ENCODE measurements around the gene KCNJ9.
"Not testable (repeated sequence)": the region's sequence is repeated elsewhere in the genome, so short reads cannot be mapped to it uniquely, and the experiment has no call there.

Gene KCNJ9

DNA sequence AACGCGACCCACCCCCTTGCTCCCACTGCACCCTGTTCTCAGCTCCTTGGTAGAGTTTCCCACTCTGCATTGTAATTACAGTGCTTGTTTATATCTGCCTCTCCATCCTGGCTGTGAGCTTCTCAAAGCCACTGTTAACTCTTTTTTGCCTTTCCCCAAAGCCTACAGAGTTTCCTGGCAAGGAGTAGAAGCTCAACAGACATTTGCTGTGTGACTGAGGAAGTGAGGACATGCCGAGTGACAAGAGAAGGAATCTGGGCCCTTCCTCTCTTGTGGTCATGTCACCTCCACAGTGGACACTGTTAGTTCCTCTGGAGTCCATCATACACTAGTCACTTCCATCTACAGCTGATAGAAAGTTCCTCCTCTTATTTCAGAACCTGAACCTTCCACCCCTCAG lies 23.1 kb downstream of the KCNJ9 start:
- DNase-seq, result peak; percentile 70 to 83 (median 79)

DNA sequence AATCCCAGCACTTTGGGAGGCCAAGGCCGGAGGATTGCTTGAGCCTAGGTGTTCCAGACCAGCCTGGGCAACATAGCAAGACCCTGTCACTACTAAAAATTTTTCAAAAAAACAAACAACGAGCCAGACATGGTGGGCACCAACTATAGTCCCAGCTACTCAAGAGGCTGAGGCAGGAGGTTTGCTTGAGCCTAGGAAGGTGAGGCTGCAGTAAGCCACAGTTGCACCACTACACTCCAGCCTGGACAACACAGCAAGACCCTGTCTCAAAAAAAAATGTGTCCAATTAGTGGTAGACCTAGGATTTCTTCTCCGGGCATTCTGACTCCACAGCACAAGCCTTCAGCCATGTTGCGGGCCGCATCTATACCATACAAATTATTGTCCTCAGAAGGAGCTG lies 23.8 kb downstream of the KCNJ9 start:
- no peak for DNase-seq

DNA sequence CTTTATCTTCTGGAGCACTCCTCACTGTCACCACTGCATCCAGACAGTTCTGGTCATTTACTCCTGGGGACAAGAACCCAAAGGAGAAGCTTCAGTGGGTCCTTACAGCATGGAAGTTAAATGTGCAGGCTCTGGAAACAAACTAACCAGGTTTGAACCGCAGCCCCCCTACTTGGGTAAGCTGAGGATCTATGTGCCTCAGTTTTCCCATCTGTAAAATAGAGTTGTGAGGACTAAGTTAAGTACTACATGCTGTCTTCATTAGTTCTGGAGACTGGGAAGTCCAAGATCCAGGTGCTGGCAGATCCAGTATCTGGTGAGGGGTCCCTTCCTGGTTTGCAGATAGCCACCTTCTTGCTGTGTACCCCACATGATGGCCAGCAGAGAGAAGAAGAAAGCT lies 26.2 kb downstream of the KCNJ9 start:
- no peak for DNase-seq

DNA sequence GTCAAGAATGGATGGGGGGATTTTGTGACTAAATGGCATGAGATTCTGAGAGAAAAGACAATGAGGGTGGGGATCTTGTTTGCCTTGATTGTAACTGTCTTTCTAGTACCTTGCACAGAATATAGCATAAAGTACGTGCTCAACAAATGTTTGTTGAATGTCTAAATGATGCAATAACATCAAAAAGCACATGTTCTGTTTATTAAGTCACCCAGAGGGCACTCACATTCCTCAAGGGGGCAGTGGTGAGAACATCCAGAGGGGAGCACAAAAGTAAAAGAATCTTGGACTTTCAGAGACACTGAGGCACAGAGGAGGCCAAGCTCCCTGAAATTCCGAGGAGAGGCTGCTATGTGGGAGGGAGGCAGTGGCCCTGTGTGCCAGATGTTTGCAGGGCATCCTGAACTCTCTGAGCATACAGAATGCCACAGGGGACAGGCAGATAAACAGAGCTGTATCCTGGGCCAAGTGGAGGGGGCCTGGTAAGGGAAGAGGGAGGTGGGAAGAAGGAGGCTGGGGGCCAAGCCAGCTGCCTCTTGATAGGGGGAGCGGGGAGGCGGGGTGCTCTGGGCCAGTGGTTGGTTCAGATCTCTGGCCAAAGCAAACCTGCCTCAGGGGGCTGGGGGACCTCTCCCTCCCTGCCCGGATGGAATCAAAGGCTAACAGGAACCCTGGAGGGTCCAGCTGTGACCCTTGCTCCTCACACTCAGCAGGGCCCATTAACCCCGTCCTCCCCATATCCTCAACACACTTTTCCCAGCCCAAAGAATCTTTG lies 27.7 kb downstream of the KCNJ9 start:
- peak; percentile 78 to 85 (median 84) for DNase-seq

DNA sequence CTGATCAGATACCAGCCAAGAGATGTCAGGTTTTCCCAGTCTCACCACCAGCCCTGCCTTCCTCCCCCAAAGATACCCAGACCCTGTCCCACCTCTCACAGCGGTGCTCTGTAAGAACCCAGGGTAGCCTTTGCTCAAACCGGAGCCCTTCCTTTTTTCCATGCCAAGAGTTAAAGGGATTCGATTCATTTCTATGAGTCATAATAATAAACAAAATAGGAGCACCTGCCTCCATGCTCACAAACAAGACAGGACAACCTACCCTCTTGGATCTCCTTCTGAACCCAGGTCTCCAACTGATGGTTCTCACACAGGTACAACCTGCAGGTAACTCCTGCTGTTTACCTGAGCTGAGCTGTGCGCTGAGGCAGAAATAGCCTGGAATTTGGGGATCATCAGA lies 28.3 kb downstream of the KCNJ9 start:
- DNase-seq, result no peak

DNA sequence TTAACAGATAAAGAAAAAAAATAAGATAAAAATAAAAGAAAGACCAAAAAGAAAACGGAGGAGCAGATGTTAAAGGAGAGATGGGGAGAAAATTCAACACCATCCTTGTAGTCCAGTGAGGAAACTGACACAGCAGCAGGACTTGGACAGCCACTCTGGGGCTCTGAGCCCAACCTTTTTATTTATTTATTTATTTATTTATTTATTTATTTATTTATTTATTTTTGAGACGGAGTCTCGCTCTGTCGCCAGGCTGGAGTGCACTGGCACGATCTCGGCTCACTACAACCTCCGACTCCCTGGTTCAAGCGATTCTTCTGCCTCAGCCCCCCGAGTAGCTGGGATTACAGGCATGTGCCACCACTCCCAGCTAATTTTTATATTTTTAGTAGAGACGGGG lies 30.1 kb downstream of the KCNJ9 start:
- DNase-seq, result not testable (repeated sequence)

DNA sequence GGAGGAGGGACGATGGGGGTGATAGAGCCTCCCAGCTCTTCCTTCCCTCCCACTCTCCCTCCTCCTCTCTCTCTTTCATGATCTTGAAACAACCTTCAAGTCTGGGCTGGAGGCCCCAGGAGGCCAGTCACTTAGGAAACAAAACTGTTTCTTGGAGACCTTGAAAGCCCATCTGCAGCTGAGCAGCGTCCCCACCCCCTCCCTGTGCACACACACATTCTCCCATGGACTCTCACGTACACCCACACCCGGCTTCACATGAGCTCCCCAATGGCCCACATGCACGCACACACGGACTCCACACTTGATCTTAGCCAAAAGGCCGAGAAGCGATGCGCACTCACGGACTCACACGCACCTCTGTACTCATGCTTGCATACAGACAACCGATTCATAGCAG lies 31.0 kb downstream of the KCNJ9 start:
- DNase-seq, result no peak

DNA sequence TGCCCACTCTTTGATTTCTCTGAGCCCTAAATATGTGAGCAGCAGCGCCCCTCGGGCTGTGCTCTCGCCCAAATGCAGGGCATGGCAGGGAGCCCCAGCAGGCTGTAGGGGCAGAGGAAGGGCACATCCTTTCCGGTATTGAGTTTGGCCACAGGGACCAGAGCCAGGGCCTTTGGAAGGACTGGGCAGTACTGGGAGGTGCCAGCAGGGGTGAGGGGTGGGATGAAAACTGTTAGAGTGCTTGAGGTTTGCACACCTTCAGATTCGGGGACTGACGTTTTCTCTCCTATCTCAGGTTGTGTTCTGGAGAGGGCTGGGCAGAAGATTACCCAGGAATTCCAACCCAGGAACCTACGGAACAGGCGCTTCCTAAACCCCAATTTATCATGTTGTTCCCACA lies 32.1 kb downstream of the KCNJ9 start:
- DNase-seq, result no peak

DNA sequence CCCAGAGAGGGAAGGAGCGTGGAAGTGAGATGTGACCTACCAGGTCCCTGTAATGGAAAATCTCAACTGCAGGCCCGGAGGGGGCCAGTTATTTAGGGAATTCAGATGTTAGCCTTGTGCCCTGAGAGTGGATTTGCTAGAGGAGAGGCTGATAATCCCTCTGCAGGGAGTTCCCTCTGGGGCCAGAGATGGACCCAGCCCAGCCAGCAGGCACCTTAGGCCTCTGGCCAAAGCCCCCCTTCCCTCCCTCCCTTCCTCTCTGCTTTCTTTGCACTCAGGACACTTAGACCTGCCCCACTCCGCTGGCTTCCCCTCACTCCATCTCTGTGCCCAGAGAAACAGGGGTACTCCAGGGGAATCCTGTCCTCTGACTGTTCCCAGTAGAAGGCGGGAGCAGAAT lies 32.7 kb downstream of the KCNJ9 start:
- no peak for DNase-seq

DNA sequence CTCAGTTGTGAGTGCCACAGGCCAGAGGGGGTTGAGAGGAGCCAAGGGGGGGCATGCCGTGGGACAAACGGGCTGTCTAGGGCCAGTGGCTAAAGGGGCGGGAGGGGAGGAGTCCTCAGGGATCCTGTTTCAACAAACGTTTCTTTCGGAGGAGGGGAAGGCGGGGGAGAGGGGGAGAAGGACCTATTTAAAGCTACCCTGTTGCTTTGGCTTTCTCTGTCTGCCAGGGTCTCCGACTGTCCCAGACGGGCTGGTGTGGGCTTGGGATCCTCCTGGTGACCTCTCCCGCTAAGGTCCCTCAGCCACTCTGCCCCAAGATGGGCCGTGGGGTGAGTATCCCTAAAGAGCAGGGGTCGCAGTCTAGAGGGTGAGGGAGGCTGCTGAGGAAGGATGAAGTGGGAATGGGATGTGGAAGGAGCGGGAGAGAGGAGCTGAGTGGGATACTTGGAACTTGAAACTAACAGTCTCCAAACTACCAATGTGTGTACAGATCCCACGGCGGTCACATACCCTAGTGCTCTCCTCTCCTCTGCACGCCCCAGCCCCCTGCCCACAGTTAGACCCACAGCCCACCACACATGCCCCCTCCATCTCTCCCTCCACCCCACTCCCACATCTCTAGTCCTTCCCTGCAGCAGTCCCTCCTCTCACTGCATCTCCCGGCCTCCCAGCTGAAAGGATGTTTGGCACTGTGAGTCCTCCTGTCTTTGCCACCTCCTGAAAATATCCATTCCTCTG lies 34.4 kb downstream of the KCNJ9 start, which contains the start of gene ATP1A2:
ATP1A2 (plus strand) TSS at position 215 of the 738 bp plus-strand sequence; CDS start at position 318, 103 bp downstream.
- no peak for DNase-seq

DNA sequence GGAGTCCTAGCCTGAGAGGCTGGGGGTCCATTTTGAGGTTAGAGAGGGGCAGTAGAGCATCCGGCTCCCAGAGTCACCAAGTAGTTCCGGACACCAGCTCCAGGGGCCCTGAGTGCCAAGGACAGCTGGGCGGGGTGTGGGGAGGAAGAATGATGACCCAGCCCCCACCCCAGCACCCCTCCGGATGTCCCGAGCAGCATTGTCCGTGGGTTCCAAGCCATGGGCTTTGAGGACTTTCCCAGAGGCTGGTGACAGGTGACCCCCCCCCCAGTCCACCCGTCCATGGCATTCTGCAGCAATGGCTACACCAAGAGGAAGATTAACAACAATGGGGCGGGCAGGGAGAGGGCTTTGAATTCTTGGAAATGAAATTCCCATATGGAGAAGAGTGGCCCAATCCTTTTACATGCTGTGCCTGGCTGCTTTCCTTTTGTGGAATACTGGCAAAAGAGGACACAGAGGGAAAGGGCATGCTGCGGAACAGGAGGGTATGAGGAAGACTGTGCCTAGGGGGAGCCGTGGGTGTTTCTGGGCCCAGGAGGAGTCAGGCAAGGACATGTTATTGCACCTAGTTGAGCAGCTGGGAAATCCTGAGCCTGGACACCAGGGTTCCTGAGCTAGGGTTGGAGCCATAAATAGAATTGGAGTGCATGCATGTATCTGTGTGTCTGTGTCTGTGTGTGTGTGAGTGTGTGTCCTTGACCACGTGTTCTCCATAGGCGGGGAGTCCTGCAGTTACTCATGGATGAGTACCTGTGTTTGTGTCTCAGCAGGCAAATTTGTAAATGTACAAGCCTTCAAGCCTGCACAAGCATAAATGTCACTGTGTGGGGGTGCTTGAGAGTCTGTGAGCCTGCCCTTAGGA lies 35.2 kb downstream of the KCNJ9 start:
- no peak for DNase-seq

DNA sequence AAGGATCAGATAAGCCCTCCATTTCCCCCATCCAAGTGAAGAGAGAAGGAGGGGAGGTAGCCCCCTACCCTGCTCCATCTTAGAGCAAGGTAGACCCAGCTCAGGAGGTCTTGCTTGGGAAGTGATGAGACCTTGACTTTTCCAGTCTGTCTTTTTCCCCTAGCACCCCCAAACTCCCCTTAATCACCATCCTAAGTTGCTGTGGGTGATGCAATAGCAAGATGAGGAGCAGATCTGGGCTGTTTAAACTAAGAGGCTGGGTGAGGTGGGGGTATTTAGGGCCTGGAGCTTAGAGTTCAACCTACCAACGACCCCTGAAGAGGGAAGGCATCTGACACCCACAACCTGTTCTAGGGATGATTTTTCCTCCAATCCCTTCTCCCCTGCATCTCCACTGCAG lies 36.0 kb downstream of the KCNJ9 start:
- no peak for DNase-seq

DNA sequence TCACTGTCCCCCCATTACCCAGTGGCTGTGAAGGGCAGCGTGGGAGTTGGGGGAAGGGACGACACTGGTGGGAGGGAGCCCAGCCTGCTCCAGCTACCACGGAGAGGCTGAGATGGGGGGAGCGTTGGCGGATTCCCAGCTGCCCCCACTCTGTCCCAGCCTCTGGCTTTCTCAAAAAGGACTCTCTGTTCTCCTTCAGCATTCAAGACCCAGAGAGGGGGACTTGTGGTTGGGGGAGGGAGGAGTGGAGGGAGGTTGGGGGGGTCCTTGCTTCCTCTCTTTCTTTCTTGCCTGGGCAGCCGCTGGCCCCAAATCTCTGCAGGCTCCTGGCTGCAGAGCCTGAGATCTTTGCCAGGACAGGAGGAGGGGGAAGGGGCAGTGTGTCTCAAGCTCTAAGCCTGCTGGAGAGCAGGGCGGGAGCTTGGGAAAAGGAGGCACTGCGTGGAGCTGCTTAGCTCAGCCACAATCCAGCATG lies 36.4 kb downstream of the KCNJ9 start:
- no peak for DNase-seq

DNA sequence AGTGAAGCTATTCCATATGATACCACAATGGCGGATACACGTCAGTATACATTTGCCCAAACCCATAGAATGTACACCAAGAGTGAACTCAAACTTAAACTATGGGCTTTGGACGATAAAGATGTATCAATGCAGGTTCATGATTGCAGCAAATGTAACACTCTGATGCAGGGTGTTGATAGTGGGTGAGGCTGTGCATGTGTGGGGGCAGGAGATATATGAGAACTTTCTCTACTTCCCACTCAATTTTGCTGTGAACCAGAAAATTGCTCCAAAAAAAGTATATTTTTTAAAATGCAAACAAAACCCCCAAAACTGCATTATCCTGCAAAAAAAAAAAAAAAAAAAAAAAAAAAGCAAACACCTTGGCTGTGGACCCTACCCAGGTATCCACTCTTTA lies 37.6 kb downstream of the KCNJ9 start:
- DNase-seq, result no peak

DNA sequence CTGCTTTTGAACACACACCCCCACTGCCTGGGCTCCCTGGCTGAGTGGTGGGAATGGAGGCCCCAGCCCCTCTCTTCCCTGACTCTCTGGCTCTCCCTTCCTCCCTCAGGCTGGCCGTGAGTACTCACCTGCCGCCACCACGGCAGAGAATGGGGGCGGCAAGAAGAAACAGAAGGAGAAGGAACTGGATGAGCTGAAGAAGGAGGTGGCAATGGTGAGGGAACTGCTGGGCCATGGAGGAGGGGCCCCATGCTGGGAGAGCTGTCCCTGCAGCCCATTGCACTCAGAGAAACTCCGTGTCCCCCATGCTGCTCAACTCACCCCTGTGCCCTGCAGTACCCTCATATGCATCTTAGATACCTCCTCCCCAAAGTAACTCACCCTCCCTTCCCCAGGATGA lies 39.5 kb downstream of the KCNJ9 start:
- DNase-seq, result no peak

DNA sequence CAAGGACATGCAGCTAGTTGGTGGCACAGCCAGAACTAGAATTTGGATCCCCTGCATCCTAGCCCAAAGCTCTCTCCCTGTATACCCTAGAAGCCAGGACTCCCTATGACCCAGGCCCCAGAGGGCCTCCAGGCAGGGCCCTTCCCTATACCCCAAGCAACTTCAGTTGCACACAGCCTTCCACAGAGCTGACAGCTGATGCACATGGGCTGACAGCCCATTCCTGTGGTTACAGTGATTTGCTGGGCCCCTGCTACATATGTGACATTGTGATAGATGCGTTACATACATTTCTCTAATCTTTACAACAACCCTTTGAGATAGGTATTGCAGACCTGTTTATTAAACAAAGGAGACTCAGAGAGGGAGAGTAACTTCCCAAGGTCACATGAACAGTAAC lies 40.0 kb downstream of the KCNJ9 start:
- no peak for DNase-seq

DNA sequence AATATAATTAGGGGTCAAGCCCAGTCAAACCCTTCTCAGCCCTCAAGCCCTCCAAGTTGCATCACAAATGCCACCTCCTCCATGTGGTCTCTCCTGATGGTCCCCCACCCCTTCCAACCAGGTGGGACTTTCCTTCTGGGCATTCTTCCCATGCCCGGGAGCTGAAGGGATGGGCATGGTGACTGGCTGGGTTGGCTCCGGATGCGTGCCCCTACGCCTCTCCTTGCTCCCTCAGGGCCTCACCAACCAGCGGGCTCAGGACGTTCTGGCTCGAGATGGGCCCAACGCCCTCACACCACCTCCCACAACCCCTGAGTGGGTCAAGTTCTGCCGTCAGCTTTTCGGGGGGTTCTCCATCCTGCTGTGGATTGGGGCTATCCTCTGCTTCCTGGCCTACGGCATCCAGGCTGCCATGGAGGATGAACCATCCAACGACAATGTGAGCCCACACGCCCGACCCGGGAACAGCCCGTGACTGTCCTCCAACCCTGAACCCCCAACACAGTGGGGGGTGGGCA lies 41.7 kb downstream of the KCNJ9 start:
- DNase-seq, result no peak

DNA sequence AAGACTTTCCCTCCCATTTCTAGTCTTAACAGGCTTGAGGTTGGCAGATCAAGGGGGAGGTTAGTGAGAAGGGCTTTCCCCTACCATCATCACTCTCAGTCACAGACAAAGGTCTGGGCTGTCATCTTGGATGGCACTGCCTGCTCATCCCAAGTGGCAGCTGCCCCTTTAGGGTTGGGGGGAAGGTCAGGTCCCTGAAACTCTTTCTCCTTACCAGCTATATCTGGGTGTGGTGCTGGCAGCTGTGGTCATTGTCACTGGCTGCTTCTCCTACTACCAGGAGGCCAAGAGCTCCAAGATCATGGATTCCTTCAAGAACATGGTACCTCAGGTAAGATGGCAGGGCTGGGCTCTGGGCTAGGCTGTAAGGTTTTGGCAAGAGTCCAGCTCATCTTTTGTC lies 42.4 kb downstream of the KCNJ9 start:
- no peak for DNase-seq

DNA sequence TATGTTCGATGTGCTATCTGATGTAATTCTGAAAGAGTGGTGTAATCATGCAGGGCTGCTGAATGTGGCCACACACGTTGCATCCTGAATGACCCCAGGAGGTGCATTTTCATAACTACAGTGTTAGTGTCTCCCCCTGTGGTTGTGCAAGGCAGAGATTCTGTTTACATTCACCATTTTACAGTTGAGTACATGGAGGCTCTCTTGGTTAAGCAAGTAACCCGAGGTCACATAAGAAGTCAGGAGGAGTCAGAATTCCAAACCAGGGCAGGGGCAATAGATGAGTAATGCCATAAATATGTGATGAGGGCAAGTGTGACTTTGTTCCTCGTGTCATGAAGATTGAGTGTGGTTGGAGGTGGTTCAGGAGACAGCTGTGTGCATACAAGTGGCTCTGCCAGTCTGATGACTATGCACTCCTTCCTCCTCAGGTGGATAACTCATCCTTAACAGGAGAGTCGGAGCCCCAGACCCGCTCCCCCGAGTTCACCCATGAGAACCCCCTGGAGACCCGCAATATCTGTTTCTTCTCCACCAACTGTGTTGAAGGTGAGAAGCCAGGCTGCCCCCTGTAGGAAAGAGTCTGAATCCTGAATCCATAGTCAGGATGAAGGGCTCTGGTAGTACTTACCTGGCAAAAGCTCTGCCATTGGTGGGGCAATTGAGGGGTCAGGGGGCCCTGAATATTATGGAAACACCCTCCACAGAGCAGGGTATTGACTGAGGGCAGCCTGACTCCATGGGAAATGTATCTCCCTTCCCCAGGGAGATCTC lies 43.6 kb downstream of the KCNJ9 start:
- DNase-seq, result no peak

DNA sequence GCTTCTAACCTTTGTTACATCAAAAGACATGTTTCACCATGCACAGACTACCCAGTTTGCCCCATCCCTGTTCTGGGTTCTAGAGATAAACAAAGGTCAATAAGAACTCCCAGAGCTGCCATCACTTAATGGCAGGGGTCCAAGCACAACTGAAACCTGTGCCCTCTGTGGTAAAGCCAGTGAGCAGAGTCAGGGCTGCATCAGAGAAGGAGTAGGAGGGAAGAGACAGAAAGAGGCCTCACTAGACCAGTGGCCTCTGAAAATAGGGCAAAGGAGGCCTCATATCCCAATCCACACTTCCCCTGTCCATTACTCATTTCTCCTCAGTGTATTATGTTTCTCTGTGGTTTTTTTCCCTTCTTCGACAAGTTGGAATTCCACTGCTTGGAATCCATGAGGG lies 44.4 kb downstream of the KCNJ9 start:
- no peak for DNase-seq

DNA sequence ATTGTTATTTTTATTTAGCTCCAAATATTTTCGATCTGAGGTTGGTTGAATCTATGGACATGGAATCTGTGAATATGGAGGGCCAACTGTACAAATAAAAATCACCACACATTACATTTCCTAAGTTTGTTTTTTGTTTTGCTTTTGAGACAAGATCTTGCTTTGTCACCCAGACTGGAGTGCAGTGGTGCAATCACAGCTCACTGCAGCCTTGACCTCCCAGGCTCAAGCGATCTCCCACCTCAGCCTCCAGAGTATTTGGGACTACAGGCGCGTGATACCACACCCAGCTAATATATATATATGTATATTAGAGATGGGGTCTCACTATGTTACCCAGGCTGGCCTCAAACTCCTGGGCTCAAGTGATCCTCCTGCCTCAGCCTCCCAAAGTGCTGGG lies 45.0 kb downstream of the KCNJ9 start:
- DNase-seq, result not testable (repeated sequence)

DNA sequence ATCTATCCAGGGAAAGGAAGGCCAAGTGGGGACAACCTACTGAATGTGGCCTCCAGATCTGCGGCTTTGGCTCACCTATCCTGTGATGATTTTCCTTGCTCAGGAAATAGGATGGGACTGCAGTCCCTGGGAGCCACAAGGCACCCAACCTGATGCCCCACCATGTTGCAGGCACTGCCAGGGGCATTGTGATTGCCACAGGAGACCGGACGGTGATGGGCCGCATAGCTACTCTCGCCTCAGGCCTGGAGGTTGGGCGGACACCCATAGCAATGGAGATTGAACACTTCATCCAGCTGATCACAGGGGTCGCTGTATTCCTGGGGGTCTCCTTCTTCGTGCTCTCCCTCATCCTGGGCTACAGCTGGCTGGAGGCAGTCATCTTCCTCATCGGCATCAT lies 46.0 kb downstream of the KCNJ9 start:
- DNase-seq, result no peak

Measured in suppressor macrophage treated with lipopolysaccharide for 1 hour (primary cell).